GM18868 (cell line): ENCODE data around the gene TUBB2B.

Experiments used
- ATAC-seq: cut with Tn5 transposase; IDR thresholded peaks from one replicate; pipeline ENCODE4 v1.9.1; 2021; ENCODE audit warnings: mild to moderate bottlenecking, moderate library complexity; ENCODE audit not compliant: unreplicated experiment

The TUBB2B gene

GRCh38 chr6:3227363-3228045 lies at the start of gene TUBB2B:
Gene TUBB2B, minus strand, starts transcription at chr6:3227653. Its CDS starts 110 bp downstream, at chr6:3227543.
- peak; percentile 50 for ATAC-seq

GRCh38 chr6:3277251-3277650 lies 49.8 kb upstream of the TUBB2B start:
- ATAC-seq: no peak

- ATAC-seq: no peak
Measured at GRCh38 chr6:3276174-3277167, 49.0 kb upstream of the TUBB2B start.

- no peak for ATAC-seq
Measured at GRCh38 chr6:3273707-3274521, 46.5 kb upstream of the TUBB2B start.

- ATAC-seq: no peak
Measured at GRCh38 chr6:3272911-3273547, 45.6 kb upstream of the TUBB2B start.

- no peak for ATAC-seq
Measured at GRCh38 chr6:3271756-3272155, 44.3 kb upstream of the TUBB2B start.

GRCh38 chr6:3270258-3270657 lies 42.8 kb upstream of the TUBB2B start:
- no peak for ATAC-seq

GRCh38 chr6:3269281-3269975 lies 42.0 kb upstream of the TUBB2B start:
- ATAC-seq: no peak

- no peak for ATAC-seq
Measured at GRCh38 chr6:3268680-3269079, 41.2 kb upstream of the TUBB2B start.

- no peak for ATAC-seq
Measured at GRCh38 chr6:3267162-3267561, 39.7 kb upstream of the TUBB2B start.

- ATAC-seq: no peak
Measured at GRCh38 chr6:3266170-3266569, 38.7 kb upstream of the TUBB2B start.

- ATAC-seq: no peak
Measured at GRCh38 chr6:3265671-3266070, 38.2 kb upstream of the TUBB2B start.

- ATAC-seq: no peak
Measured at GRCh38 chr6:3264356-3264755, 36.9 kb upstream of the TUBB2B start.

GRCh38 chr6:3263096-3263495 lies 35.6 kb upstream of the TUBB2B start:
- ATAC-seq: no peak

- ATAC-seq: no peak
Measured at GRCh38 chr6:3261921-3262320, 34.5 kb upstream of the TUBB2B start.

- no peak for ATAC-seq
Measured at GRCh38 chr6:3261518-3261820, 34.0 kb upstream of the TUBB2B start.

GRCh38 chr6:3260772-3261517 lies 33.5 kb upstream of the TUBB2B start:
- ATAC-seq: no peak

GRCh38 chr6:3260296-3260695 lies 32.8 kb upstream of the TUBB2B start:
- ATAC-seq: no peak

GRCh38 chr6:3259491-3259958 lies 32.1 kb upstream of the TUBB2B start:
- peak; percentile 30 for ATAC-seq
